ENCODE results near the gene HELZ. TPM values are rescaled to one million over a fixed set of nuclear protein-coding genes. Genes with fewer than 3 reads are reported as not detected.
A peak's percentile ranks its signal among the peaks of the same experiment; 100 is the strongest.

HELZ gene
- total RNA-seq, 1 donor from 2014 or later, result 51.1 TPM

DNA sequence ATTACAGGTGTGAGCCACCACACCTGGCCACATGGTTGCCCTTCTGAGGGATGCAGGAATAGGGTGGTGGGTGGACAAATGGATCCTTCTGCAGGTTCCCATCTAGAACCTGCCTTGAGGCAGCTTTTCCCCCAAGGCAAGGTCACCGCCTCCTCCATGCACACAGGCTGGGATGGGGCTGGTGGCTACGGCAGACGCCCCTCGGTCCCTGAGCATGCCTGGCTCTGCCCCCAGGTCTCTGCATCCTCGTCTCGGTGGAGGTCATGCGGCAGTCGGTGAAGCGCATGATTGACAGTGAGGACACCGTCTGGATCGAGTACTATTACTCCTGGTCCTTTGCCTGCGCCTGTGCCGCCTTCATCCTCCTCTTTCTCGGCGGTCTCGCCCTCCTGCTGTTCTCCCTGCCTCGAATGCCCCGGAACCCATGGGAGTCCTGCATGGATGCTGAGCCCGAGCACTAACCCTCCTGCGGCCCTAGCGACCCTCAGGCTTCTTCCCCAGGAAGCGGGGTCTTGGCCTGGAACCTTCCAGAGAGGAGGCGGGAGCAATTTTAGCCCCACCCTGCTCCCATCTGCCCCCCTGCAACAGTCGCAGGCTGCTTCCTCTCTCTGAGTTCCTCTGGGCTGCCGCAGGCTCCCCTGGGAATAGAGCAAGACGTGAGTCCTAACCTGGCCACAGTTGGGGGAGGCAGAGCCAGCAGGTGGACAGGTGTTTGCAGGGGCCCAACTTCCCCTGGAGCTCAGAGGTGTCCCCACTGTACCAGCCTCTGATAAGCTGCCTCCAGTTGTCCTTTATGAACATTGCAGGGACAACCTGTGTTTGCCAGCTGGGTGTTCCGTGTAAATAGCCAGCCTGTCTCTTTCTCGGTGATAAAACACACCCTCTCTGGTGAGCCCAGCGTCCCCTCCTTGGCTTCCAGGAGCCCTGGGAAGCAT is 188.9 kb downstream of the HELZ start:
- FAIRE-seq, result no peak

DNA sequence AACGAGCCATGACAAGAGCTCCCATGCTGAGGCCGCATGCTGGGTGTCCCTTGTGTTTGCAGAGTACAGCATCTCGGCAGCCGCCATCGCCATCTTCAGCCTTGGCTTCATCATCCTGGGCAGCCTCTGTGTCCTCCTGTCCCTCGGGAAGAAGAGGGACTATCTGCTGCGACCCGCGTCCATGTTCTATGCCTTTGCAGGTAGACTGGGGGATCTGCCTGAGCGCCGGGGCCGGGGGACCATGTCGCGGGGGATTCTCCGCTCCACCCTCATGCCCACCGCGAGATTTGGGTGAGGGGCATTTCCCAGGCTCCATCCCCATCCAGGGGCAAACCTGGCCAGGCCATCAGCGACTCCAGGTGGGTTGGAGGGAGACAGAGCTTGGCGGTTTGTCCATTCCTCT is 190.0 kb downstream of the HELZ start:
- TF ChIP-seq, protein P1, sequence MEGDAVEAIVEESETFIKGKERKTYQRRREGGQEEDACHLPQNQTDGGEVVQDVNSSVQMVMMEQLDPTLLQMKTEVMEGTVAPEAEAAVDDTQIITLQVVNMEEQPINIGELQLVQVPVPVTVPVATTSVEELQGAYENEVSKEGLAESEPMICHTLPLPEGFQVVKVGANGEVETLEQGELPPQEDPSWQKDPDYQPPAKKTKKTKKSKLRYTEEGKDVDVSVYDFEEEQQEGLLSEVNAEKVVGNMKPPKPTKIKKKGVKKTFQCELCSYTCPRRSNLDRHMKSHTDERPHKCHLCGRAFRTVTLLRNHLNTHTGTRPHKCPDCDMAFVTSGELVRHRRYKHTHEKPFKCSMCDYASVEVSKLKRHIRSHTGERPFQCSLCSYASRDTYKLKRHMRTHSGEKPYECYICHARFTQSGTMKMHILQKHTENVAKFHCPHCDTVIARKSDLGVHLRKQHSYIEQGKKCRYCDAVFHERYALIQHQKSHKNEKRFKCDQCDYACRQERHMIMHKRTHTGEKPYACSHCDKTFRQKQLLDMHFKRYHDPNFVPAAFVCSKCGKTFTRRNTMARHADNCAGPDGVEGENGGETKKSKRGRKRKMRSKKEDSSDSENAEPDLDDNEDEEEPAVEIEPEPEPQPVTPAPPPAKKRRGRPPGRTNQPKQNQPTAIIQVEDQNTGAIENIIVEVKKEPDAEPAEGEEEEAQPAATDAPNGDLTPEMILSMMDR (IDR thresholded peaks at IDR 0.05; ENCODE audit: insufficient read depth, low read length, severe bottlenecking), result no peak
- Histone ChIP-seq H3K27me3 (ENCODE audit: control insufficient read depth, insufficient read depth, low read length) (no peaks in the 10 kb centered on the region), H3K36me3 (ENCODE audit: control insufficient read depth, insufficient read depth, low read length) (no peaks in the 10 kb centered on the region), H3K4me3 (ENCODE audit: low read depth, low read length) (no peak overlapping the region)
- no peak for DNase-seq (ENCODE audit: low read depth)
- no peak for FAIRE-seq

More for the DNA sequence above, 188.9 kb downstream of the HELZ start:
- no peaks in the 10 kb centered on the region for H3K27me3 ChIP-seq (ENCODE audit: control insufficient read depth, insufficient read depth, low read length)
- H3K4me3 ChIP-seq (ENCODE audit: low read depth, low read length), result no peak overlapping the region
- H3K36me3 ChIP-seq (ENCODE audit: control insufficient read depth, insufficient read depth, low read length), result no peaks in the 10 kb centered on the region
- DNase-seq (ENCODE audit: low read depth), result no peak
- TF ChIP-seq, protein P1 (IDR thresholded peaks at IDR 0.05; ENCODE audit: insufficient read depth, low read length, severe bottlenecking), result no peak

DNA sequence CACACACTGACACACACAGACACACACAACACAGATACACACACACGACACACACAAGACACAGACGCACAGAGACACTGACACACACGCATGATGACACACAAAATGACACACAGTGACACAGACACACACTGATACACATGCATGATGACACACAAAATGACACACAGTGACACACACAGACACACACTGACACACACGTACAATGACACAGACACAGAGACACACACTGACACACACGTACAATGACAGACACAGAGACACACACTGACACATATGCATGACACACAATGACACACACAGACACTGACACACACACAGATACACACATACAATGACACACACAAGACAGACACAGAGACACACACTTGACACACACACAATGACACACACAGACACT is 190.4 kb downstream of the HELZ start:
- TF ChIP-seq, protein P1 (IDR thresholded peaks at IDR 0.05; ENCODE audit: insufficient read depth, low read length, severe bottlenecking), result no peak
- FAIRE-seq (peak; percentile 97), DNase-seq (ENCODE audit: low read depth) (no peak)
- H3K36me3 ChIP-seq (ENCODE audit: control insufficient read depth, insufficient read depth, low read length), result no peaks in the 10 kb centered on the region
- no peaks in the 10 kb centered on the region for H3K27me3 ChIP-seq (ENCODE audit: control insufficient read depth, insufficient read depth, low read length)
- no peak overlapping the region for H3K4me3 ChIP-seq (ENCODE audit: low read depth, low read length)

DNA sequence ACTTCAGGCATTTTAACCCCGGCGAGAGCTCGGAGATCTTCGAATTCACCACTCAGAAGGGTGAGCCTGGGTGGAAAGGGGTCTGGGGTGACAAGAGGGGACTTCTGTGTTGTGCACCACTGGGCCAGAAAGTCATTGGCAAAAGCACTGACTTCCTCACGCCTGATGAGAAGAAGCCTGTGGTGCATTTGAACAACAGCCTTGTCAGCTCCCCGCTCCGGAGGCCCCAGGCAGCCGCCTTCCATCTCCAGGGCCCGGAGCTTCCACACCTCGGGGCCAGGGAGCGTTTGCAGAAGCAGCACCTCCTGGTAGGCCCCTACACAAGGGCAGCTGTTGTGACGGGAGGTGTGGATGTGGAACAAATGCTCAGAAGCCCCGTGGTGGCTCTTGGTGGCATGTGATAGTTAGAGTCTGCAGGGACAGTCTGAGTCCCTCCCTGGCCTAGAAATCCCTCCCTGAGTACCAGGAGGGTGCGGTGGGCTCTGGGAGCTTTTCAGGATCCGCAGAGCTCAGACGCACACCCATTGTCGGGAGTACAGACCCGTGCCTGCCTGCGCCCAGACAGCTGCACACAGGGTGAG is 190.9 kb downstream of the HELZ start:
- no peaks in the 10 kb centered on the region for H3K36me3 ChIP-seq (ENCODE audit: control insufficient read depth, insufficient read depth, low read length)
- no peak overlapping the region for H3K4me3 ChIP-seq (ENCODE audit: low read depth, low read length)
- no peaks in the 10 kb centered on the region for H3K27me3 ChIP-seq (ENCODE audit: control insufficient read depth, insufficient read depth, low read length)
- DNase-seq (ENCODE audit: low read depth) (no peak), FAIRE-seq (no peak)
- TF ChIP-seq, protein P1 (IDR thresholded peaks at IDR 0.05; ENCODE audit: insufficient read depth, low read length, severe bottlenecking), result no peak

DNA sequence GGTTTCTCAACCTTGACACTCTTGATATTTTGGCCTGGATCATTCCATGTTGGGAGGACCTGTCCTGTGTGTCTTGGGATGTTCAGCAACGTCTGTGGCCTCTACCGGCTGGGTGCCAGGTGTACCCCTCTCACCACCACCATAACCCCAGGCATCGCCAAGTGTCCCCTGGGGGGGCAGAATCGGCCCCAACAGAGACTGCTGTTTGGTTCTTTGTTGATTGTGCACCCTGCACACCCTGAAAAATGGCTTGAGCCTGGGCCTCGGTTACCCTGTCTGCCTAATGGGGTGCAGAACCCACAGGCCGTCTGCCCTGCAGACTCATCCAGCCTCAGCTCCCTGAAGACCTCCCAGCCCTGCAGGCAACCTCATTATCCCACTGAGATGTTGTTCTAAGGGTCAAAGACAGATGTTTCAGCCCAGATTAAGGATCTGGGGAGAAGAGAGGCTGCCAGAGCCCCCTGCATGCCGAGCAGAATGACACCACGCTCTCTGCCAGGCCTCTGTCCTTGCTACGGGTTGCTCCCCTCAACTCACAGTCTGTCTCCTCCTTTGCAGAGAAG is 191.5 kb downstream of the HELZ start:
- no peaks in the 10 kb centered on the region for H3K27me3 ChIP-seq (ENCODE audit: control insufficient read depth, insufficient read depth, low read length)
- H3K4me3 ChIP-seq (ENCODE audit: low read depth, low read length), result no peak overlapping the region
- no peak for DNase-seq (ENCODE audit: low read depth)
- H3K36me3 ChIP-seq (ENCODE audit: control insufficient read depth, insufficient read depth, low read length), result no peaks in the 10 kb centered on the region
- TF ChIP-seq, protein P1 (IDR thresholded peaks at IDR 0.05; ENCODE audit: insufficient read depth, low read length, severe bottlenecking), result no peak
- FAIRE-seq, result no peak

All from bronchial epithelial cell (primary cell).